CD14-positive monocyte (primary cell): ENCODE data around the gene TSSK1B. TPM values are rescaled to one million over a fixed set of nuclear protein-coding genes. Genes with fewer than 3 reads are reported as not detected.

Experiments
- DNase-seq, 3 donors: peaks; one replicate each; pipeline ENCODE4 v3.0.0-alpha.2; 2011 to 2022
- H2AFZ ChIP-seq: 2 replicates; pipeline ENCODE4 v1.6.0; 2012; ENCODE audit warnings: mild to moderate bottlenecking, low read depth, low read length, inconsistent platforms; ENCODE audit not compliant: insufficient read depth, poor library complexity, severe bottlenecking
- H3K27ac ChIP-seq, 2 donors: 1 replicate in 1 of 2; 2 replicates in 1 of 2; pipeline ENCODE4 v1.5.1; 2012 to 2013; ENCODE audit warnings: low read length in 2 of 2, control low read depth in 1 of 2, inconsistent platforms in 1 of 2, low read depth in 1 of 2, mild to moderate bottlenecking in 1 of 2
- H3K27me3 ChIP-seq, 2 donors: one replicate each; pipeline versions ENCODE4 v1.6.0 to v1.6.1; 2011 to 2013; ENCODE audit warnings: low read length in 2 of 2; ENCODE audit not compliant: control insufficient read depth in 2 of 2, insufficient read depth in 2 of 2
- H3K36me3 ChIP-seq, 2 donors: replicated peaks in 1 of 2; 1 replicate in 1 of 2; 2 replicates in 1 of 2; pipeline versions ENCODE4 v1.5.1 to v1.6.1; 2012 to 2013; ENCODE audit warnings: low read length in 2 of 2, control low read depth in 1 of 2, inconsistent platforms in 1 of 2, mild to moderate bottlenecking in 1 of 2; ENCODE audit not compliant: insufficient read depth in 2 of 2, control insufficient read depth in 1 of 2
- H3K4me1 ChIP-seq, 2 donors: 1 replicate in 1 of 2; 2 replicates in 1 of 2; pipeline versions ENCODE4 v1.5.1 to v1.6.1; 2012 to 2013; ENCODE audit warnings: low read length in 2 of 2, control low read depth in 1 of 2, inconsistent platforms in 1 of 2, mild to moderate bottlenecking in 1 of 2, moderate library complexity in 1 of 2; ENCODE audit not compliant: insufficient read depth in 2 of 2, control insufficient read depth in 1 of 2
- H3K4me2 ChIP-seq: replicated peaks from 2 replicates; pipeline ENCODE3; 2012; ENCODE audit warnings: low read length, moderate library complexity, mild to moderate bottlenecking; ENCODE audit not compliant: poor library complexity, severe bottlenecking; ENCODE audit errors: extremely low read depth
- H3K4me3 ChIP-seq, 3 experiments: fragments of 200-600 bp in 1 of 3; sonication (generic) in 1 of 3; replicated peaks in 1 of 3; 1 replicate in 2 of 3; 2 replicates in 1 of 3; pipeline ENCODE4 v1.5.1; 2011 to 2013; ENCODE audit warnings: low read length in 3 of 3, mild to moderate bottlenecking in 3 of 3, control low read depth in 2 of 3, low read depth in 2 of 3, inconsistent platforms in 1 of 3, moderate library complexity in 1 of 3
- H3K79me2 ChIP-seq: 2 replicates; pipeline ENCODE4 v1.6.0; 2012; ENCODE audit warnings: mild to moderate bottlenecking, control low read depth, inconsistent platforms, low read length, moderate library complexity; ENCODE audit not compliant: insufficient read depth
- H3K9ac ChIP-seq: 2 replicates; pipeline ENCODE4 v1.6.0; 2017; ENCODE audit warnings: low read length, mild to moderate bottlenecking; ENCODE audit not compliant: insufficient read depth, poor library complexity, severe bottlenecking
- H3K9me3 ChIP-seq, 2 donors: replicated peaks in 1 of 2; 1 replicate in 1 of 2; 2 replicates in 1 of 2; pipeline versions ENCODE4 v1.5.1 to v1.6.1; 2012 to 2013; ENCODE audit warnings: low read length in 2 of 2, control low read depth in 1 of 2; ENCODE audit not compliant: control insufficient read depth in 1 of 2, insufficient read depth in 1 of 2
- H4K20me1 ChIP-seq: 2 replicates; pipeline ENCODE4 v1.6.0; 2012; ENCODE audit warnings: mild to moderate bottlenecking, low read length, control low read depth, moderate library complexity; ENCODE audit not compliant: insufficient read depth
- H3K27ac Mint-ChIP-seq, 7 donors: one replicate each; pipeline ENCODE4 v1.8.0; 2020; ENCODE audit warnings: mild to moderate bottlenecking in 7 of 7, mixed read lengths in 7 of 7, moderate library complexity in 6 of 7, inconsistent platforms in 2 of 7
- H3K27me3 Mint-ChIP-seq, 3 donors: one replicate each; pipeline ENCODE4 v1.8.0; 2021 to 2022; ENCODE audit warnings: low read depth in 3 of 3, mild to moderate bottlenecking in 3 of 3, mixed read lengths in 3 of 3, moderate library complexity in 3 of 3, inconsistent platforms in 1 of 3
- H3K36me3 Mint-ChIP-seq, 2 donors: one replicate each; pipeline ENCODE4 v1.8.0; 2020; ENCODE audit warnings: mixed read lengths in 2 of 2, inconsistent platforms in 1 of 2, mild to moderate bottlenecking in 1 of 2
- H3K4me1 Mint-ChIP-seq: one replicate; pipeline ENCODE4 v1.8.0; 2020; ENCODE audit warnings: mild to moderate bottlenecking, mixed read lengths
- H3K4me3 Mint-ChIP-seq, 2 donors: one replicate each; pipeline ENCODE4 v1.8.0; 2020; ENCODE audit warnings: mild to moderate bottlenecking in 2 of 2, mixed read lengths in 2 of 2, moderate library complexity in 1 of 2
- H3K9me3 Mint-ChIP-seq, 7 donors: one replicate each; pipeline ENCODE4 v1.8.0; 2020 to 2022; ENCODE audit warnings: mixed read lengths in 7 of 7, mild to moderate bottlenecking in 6 of 7, moderate library complexity in 6 of 7, inconsistent platforms in 2 of 7
- CTCF ChIP-seq: fragments of 200-600 bp; IDR thresholded peaks from one replicate; pipeline ENCODE4 v1.8.0; 2022; ENCODE audit warnings: antibody characterized with exemption, mild to moderate bottlenecking
- WGBS: methylation state at CpG from one replicate; pipeline ENCODE4 v1.1.5; 2013; ENCODE audit warnings: missing lambda C conversion rate; ENCODE audit not compliant: insufficient coverage; 5-methylcytosine and 5-hydroxymethylcytosine counted together
- intact Hi-C, 2 donors: fragments of 100-400 bp; cut with micrococcal nuclease; formaldehyde crosslinking; loops; one replicate each; pipeline versions ENCODE4 v1.15.0 to v1.15.1; 2023
- polyA plus RNA-seq, 3 donors: library from polyadenylated mRNA; depleted of rRNA in 1 of 3; unstranded in 2 of 3; stranded (reverse) in 1 of 3; fragments of 300-500 nt in 2 of 3; fragments of >200 nt in 1 of 3; fragmentation: Illumina TruSeq in 2 of 3; gene quantifications; 1 replicate in 2 of 3; 2 replicates in 1 of 3; pipeline ENCODE4 v1.2.3, GENCODE V29; 2012 to 2021

The TSSK1B gene
- polyA plus RNA-seq, 3 donors, result not detected

- peaks cover 6 to 21% of the 10 kb centered on the region in 2 donors for H3K27me3 ChIP-seq
- H3K27me3 Mint-ChIP-seq, result peaks cover 9 to 38% (median 10%) of the 10 kb centered on the region in 3 donors
- peaks cover 0 to 18% (median 2%) of the 10 kb centered on the region in 7 donors for H3K9me3 Mint-ChIP-seq
- H3K4me1 ChIP-seq, result no peaks in the 10 kb centered on the region
- no peaks in the 10 kb centered on the region for H3K9me3 ChIP-seq
- no peaks in the 10 kb centered on the region for H3K36me3 ChIP-seq
- no peak overlapping the region for H3K4me2 ChIP-seq
- H3K9ac ChIP-seq, result no peak overlapping the region
- intact Hi-C loops, result no loop called here
- TF ChIP-seq CTCF, result no peak
- H3K36me3 Mint-ChIP-seq, result no peaks in the 10 kb centered on the region
- no peak overlapping the region for H3K27ac Mint-ChIP-seq
- WGBS, result 100% methylated on average over 1 of the region's 3 CpGs
- H3K27ac ChIP-seq, result no peak overlapping the region
- no peak for DNase-seq
- H2AFZ ChIP-seq, result no peak overlapping the region
- peaks cover 2% of the 10 kb centered on the region for H3K4me1 Mint-ChIP-seq
- H3K4me3 ChIP-seq, result no peak overlapping the region
- H3K4me3 Mint-ChIP-seq, result no peak overlapping the region
- no peaks in the 10 kb centered on the region for H4K20me1 ChIP-seq
- no peaks in the 10 kb centered on the region for H3K79me2 ChIP-seq
These were observed 13.5 kb upstream of the TSSK1B start for GRCh38 chr5:113448252-113448651.

- Histone ChIP-seq H3K4me1 (no peaks in the 10 kb centered on the region), H2AFZ (no peak overlapping the region), H4K20me1 (no peaks in the 10 kb centered on the region), H3K9ac (no peak overlapping the region), H3K27me3 (peaks cover 6 to 21% of the 10 kb centered on the region in 2 donors), H3K4me2 (no peak overlapping the region), H3K79me2 (no peaks in the 10 kb centered on the region), H3K9me3 (no peaks in the 10 kb centered on the region), H3K36me3 (no peaks in the 10 kb centered on the region), H3K4me3 (no peak overlapping the region), H3K27ac (no peak overlapping the region)
- Mint-ChIP-seq H3K27ac (no peak overlapping the region), H3K9me3 (peaks cover 0 to 18% (median 5%) of the 10 kb centered on the region in 7 donors), H3K27me3 (peaks cover 9 to 43% (median 10%) of the 10 kb centered on the region in 3 donors), H3K36me3 (no peaks in the 10 kb centered on the region), H3K4me1 (peaks cover 2% of the 10 kb centered on the region), H3K4me3 (no peak overlapping the region)
- no peak for TF ChIP-seq CTCF
- intact Hi-C loops, result no loop called here
- 68% methylated on average over 2 of the region's 4 CpGs for WGBS
- no peak for DNase-seq
These were observed 12.8 kb upstream of the TSSK1B start for GRCh38 chr5:113447498-113448050.
